GM21526 (cell line): Measurements from ENCODE around the gene TNF.

Source experiments
- ATAC-seq: cut with Tn5 transposase; IDR thresholded peaks from one replicate; pipeline ENCODE4 v1.9.1; 2021; ENCODE audit warnings: moderate library complexity; ENCODE audit not compliant: unreplicated experiment, low FRiP score

Gene TNF

DNA sequence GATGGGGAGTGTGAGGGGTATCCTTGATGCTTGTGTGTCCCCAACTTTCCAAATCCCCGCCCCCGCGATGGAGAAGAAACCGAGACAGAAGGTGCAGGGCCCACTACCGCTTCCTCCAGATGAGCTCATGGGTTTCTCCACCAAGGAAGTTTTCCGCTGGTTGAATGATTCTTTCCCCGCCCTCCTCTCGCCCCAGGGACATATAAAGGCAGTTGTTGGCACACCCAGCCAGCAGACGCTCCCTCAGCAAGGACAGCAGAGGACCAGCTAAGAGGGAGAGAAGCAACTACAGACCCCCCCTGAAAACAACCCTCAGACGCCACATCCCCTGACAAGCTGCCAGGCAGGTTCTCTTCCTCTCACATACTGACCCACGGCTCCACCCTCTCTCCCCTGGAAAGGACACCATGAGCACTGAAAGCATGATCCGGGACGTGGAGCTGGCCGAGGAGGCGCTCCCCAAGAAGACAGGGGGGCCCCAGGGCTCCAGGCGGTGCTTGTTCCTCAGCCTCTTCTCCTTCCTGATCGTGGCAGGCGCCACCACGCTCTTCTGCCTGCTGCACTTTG, at the start of gene TNF:
TNF (plus strand) TSS at position 231 of the 567 bp plus-strand sequence; CDS start at position 408, 177 bp downstream.
- ATAC-seq, result no peak

GRCh38 chr6:31525932-31526591, 49.3 kb upstream of the TNF start:
- no peak for ATAC-seq

- ATAC-seq, result no peak
Measured at GRCh38 chr6:31528307-31528777, 47.0 kb upstream of the TNF start.

GRCh38 chr6:31528821-31529328, 46.5 kb upstream of the TNF start, which contains the start of gene MCCD1:
Gene MCCD1, plus strand, starts transcription at chr6:31528962. Its CDS starts 53 bp downstream, at chr6:31529015.
- ATAC-seq, result no peak

DNA sequence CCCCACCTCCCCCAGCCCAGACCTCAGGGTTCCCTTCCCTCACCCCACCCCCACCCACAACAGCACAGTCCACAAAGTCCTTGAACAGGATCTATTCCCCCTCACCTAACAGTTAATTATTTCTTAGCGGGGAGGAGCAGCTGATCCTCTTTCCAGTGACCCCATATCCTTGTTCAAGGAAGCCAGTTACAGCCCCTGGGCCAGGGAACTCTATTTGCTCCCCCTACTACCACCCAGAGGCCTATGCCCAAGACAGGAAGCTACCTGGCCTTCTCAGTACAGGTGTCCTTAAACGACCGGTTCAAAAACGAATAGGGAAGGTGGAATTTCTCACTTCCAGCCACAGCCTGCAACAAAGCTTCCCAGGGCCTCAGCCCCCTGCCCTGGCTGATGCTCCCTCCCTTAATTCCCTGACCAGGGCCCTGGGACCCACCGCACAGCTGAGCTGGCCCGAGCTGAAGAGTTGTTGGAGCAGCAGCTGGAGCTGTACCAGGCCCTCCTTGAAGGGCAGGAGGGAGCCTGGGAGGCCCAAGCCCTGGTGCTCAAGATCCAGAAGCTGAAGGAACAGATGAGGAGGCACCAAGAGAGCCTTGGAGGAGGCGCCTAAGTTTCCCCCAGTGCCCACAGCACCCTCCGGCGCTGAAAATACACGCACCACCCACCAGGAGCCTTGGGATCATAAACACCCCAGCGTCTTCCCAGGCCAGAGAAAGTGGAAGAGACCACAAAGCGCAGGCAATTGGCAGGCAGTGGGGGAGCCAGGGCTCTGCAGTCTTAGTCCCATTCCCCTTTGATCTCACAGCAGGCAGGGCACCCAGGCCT, 45.8 kb upstream of the TNF start:
- no peak for ATAC-seq

DNA sequence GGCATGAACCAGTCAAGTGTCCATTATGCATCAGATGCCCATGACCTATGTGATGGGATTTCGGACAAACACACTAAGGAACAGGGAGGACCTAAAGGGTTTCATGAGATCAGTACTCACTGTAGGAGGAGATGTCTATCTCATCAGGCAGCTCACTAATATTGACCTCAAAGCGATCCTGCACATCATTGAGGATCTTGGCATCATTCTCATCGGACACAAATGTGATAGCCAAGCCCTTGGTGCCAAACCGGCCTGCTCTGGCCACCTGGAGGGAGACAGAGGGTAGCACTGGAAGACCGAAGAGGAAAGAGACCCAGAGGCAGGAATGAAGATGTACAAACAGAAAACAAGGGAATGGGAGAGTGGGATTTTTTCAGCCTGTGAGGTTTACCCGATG, 44.7 kb upstream of the TNF start:
- no peak for ATAC-seq

GRCh38 chr6:31531162-31531561, 44.2 kb upstream of the TNF start:
- no peak for ATAC-seq

DNA sequence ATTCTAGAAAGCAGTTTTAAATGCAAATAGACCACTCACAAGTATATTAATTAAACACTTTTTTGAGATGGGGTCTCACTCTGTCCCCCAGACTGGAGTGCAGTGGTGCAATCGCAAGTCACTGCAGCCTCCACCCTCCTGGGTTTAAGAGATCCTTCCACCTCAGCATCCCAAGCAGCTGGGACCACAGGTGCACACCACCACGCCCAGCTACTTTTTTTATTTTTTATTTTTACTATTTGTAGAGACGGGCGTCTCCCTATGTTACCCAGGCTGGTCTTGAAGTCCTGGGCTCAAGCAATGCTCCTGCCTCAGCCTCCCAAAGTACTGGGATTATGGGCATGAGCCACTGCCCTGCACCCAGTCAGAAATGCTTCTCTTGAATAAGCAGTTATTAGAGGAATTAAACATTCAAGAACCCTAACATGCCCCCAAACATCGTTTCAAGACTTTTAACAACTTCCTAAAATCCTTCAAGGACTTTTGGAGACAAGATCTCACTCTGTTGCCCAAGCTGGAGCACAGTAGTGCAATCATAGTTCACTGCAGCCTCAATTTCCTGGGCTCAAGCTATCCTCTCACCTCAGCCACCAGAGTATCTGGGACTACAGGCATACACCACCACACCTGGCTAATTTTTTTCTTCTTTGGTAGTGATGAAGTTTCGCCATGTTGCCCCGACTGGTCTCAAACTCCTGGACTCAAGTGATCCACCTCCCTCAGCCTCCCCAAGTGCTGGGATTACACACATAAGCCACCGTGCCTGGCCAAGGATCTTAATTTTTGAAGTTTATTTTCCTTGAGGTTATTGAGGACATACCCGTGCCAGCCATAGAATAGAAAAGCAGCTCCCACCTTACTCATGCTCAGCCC, 43.4 kb upstream of the TNF start:
- ATAC-seq, result no peak

DNA sequence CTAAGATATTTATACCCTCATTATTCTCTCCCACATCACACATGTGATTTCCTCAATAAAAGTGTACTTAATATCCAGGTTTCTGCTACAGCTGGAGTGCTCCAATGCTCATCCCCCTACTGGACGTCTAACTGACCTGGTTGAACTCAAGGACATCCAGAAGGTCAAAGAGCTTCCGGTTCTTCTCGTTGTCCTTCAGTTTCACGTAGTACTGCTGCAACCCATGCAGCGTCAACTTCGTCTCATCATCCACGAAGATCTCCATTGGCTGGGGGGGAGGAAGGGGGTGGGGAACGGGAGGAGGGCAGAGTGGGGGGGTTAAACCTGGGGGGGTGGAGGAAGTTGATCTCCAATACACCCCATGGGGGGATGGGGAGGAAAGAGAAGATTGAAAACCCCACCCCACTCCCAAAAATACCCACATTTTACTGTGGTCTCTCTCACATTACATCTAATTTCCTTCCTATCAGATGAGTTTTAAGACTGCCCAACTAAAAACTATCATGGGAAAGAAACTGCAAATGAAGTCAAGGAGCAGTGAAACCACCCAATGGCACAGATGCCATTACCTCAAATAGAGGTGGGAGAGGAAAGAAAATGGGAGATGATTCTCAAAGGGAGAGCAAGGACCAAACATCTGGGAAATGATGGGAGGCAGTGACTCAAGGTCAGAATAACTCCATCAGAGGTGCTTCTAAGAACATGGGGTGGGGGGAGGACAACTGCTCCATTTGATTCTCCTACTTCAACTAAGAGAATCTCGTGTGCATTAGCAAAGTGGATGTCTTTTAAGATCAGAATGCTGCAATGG, 42.5 kb upstream of the TNF start:
- ATAC-seq, result no peak

GRCh38 chr6:31533455-31533841, 41.9 kb upstream of the TNF start:
- ATAC-seq, result no peak

DNA sequence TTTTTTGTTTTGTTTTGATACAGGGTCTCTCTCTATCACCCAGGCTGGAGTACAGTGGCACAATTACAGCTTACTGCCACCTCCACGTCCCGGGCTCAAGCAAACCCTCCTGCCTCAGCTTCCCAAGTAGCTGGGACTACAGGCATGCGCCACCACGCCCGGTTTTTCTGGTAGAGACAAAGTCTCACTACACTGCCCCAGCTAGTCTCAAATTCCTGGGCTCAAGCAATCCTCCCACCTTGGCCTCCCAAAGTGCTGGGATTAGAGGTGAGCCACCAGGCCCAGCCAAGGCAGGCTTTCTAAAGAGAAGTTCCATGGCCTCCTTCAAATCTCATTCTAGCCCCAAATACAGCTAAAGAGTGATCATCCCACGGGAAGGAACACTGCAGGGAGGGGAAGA, 41.4 kb upstream of the TNF start:
- no peak for ATAC-seq

DNA sequence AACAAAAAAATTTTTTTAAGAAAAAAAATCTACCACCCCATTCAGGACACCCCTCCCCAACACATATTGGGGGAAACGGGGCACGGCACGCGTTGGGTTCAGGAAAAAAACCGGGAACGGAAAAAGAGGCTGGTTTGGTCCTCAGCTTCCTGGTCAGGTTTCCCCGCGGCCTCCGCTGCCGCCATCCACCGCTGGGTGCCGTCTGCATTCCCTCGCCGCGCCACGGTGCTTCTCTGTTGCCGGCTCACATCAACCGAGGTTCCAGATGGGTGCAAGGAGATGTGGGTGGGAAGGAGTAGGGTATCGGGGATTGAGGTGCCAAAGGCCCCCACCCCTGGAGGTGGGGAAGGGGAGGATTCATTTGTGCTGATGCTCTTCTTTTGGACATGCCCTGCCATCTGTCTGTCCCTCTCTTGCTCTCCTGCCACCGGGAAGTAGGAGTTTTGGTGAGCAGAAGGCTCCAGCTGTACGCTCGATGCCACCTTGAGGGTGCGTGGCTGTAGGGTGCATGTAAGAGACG, 40.8 kb upstream of the TNF start:
- ATAC-seq, result no peak

GRCh38 chr6:31535538-31536324, 39.6 kb upstream of the TNF start:
- ATAC-seq, result no peak

DNA sequence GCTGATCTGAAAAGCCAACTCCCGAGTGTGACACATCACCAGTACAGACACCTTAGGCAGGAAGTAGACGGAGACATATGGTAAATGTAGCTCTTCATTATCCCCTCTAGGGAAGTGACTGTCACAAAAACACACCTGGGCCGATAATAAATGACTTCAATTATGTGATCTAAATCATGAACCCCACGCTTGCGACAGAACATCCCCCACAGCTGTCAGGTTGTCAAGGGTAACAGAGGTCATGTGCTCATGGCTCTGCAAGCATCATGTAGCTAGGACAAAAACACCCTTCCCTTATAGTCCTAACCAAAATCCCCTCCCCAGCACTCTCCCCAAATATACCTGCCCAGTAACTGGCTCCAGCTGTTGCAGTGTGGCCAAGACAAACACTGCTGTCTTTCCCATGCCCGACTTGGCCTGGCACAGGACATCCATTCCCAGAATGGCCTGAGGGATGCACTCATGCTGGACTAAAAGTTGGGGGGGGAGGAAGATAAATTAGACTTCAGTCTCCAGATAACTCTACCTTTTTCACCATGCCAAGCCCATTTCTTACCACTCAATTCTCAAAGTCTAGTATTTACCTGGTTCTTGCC, 36.5 kb upstream of the TNF start:
- ATAC-seq, result no peak

GRCh38 chr6:31540640-31541039, 34.7 kb upstream of the TNF start:
- no peak for ATAC-seq

- ATAC-seq, result no peak
Measured at GRCh38 chr6:31541059-31541657, 34.2 kb upstream of the TNF start.

GRCh38 chr6:31541658-31542521, 33.5 kb upstream of the TNF start, which contains the start of gene DDX39B:
Gene DDX39B, minus strand, starts transcription at chr6:31542003. Its CDS starts 1,471 bp downstream, at chr6:31540532.
- peak; percentile 43 for ATAC-seq
